MM.1S (cell line): ENCODE results near the gene MXRA7.

Experiments used
- EZH2 ChIP-seq: fragments of 300-600 bp; sonication (generic); optimal IDR thresholded peaks from 2 replicates; pipeline ENCODE3; 2017; ENCODE audit warnings: low read depth, mild to moderate bottlenecking, antibody characterized with exemption, low read length, mixed read lengths
- TF ChIP-seq, protein P1 (sequence below): fragments of 300-600 bp; sonication (generic); IDR thresholded peaks from 2 replicates; pipeline ENCODE4 v1.5.1; 2016; ENCODE audit warnings: antibody characterized with exemption, low read length, mixed read lengths

- TF ChIP-seq, protein P1, sequence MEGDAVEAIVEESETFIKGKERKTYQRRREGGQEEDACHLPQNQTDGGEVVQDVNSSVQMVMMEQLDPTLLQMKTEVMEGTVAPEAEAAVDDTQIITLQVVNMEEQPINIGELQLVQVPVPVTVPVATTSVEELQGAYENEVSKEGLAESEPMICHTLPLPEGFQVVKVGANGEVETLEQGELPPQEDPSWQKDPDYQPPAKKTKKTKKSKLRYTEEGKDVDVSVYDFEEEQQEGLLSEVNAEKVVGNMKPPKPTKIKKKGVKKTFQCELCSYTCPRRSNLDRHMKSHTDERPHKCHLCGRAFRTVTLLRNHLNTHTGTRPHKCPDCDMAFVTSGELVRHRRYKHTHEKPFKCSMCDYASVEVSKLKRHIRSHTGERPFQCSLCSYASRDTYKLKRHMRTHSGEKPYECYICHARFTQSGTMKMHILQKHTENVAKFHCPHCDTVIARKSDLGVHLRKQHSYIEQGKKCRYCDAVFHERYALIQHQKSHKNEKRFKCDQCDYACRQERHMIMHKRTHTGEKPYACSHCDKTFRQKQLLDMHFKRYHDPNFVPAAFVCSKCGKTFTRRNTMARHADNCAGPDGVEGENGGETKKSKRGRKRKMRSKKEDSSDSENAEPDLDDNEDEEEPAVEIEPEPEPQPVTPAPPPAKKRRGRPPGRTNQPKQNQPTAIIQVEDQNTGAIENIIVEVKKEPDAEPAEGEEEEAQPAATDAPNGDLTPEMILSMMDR = no peak
- no peak for TF ChIP-seq EZH2
These were observed 35.1 kb downstream of the MXRA7 start for GRCh38 chr17:76675648-76676047.
